A549 (cell line): ENCODE results near the gene KIF5A. TPM values are rescaled to one million over a fixed set of nuclear protein-coding genes. Genes with fewer than 3 reads are reported as not detected.

Source experiments
- ATAC-seq, 2 experiments: fragments of 200-7000 bp in 1 of 2; fragments of >200 bp in 1 of 2; cut with Nextera tagmentation in 1 of 2; cut with Tn5 transposase in 1 of 2; 3 replicates each; pipeline versions ENCODE4 v1.8.0 to v1.9.1; 2018 to 2020; ENCODE audit warnings: mild to moderate bottlenecking in 1 of 2, moderate library complexity in 1 of 2
- CTCF ChIA-PET: fragments of 300-600 bp; sonication (Branson Sonifier 250); formaldehyde crosslinking; extraction: SDS; loops from one replicate; lab custom pipeline; 2021; ENCODE audit warnings: antibody characterized with exemption, inconsistent platforms; lab: Yijun Ruan, JAX
- POLR2A ChIA-PET: fragments of 350-600 bp; formaldehyde crosslinking; extraction: SDS; loops from one replicate; lab custom pipeline; 2021; ENCODE audit warnings: antibody characterized with exemption, inconsistent platforms; lab: Yijun Ruan, JAX
- DNase-seq, 2 experiments: peaks; one replicate each; pipeline versions ENCODE4 v3.0.0 to v3.0.0-alpha.2; 2011 to 2016; ENCODE audit warnings: low read depth in 1 of 2, low spot score in 1 of 2
- FAIRE-seq: peaks from 2 replicates; lab custom pipeline; 2011; peaks lifted over from hg19 to GRCh38; lab: Jason Lieb, UNC
- H3K27ac ChIP-seq, 2 experiments: fragments of >200 bp; sonication (Bioruptor Twin); formaldehyde crosslinking; 3 replicates each; pipeline ENCODE4 v1.5.1; 2016 to 2017
- H3K4me1 ChIP-seq: fragments of >200 bp; sonication (Bioruptor Twin); formaldehyde crosslinking; 3 replicates; pipeline ENCODE4 v1.6.1; 2016
- H3K4me2 ChIP-seq: fragments of >200 bp; sonication (Bioruptor Twin); formaldehyde crosslinking; 3 replicates; pipeline ENCODE4 v1.6.1; 2016
- H3K4me3 ChIP-seq: fragments of >200 bp; sonication (Bioruptor Twin); formaldehyde crosslinking; 3 replicates; pipeline ENCODE4 v1.5.1; 2016
- H3K9me3 ChIP-seq: fragments of >200 bp; sonication (Bioruptor Twin); formaldehyde crosslinking; 3 replicates; pipeline ENCODE4 v1.6.1; 2016
- CHD4 ChIP-seq: fragments of 200-600 bp; sonication (generic); IDR thresholded peaks from 2 replicates; pipeline ENCODE4 v1.6.1; 2016; ENCODE audit warnings: antibody characterized with exemption, mild to moderate bottlenecking, borderline replicate concordance
- CTCF ChIP-seq: fragments of >200 bp; sonication (Bioruptor Twin); formaldehyde crosslinking; IDR thresholded peaks from 3 replicates; pipeline ENCODE4 v1.5.1; 2016
- EHF ChIP-seq: fragments of 250-450 bp; sonication (Bioruptor Pico); IDR thresholded peaks from 2 replicates; pipeline ENCODE4 v1.5.0; 2020; ENCODE audit warnings: mild to moderate bottlenecking
- EP300 ChIP-seq, 2 experiments: fragments of >200 bp; sonication (Bioruptor Twin); formaldehyde crosslinking; IDR thresholded peaks; 2 replicates in 1 of 2; 3 replicates in 1 of 2; pipeline ENCODE4 v1.6.1; 2016 to 2017
- GATA3 ChIP-seq: IDR thresholded peaks from 2 replicates; pipeline ENCODE4 v1.6.1; 2012; ENCODE audit warnings: borderline replicate concordance
- HES2 ChIP-seq: fragments of >200 bp; sonication (Bioruptor Twin); formaldehyde crosslinking; IDR thresholded peaks from 2 replicates; pipeline ENCODE4 v1.6.1; 2016
- JUN ChIP-seq, 2 experiments: fragments of >200 bp; sonication (Bioruptor Twin); formaldehyde crosslinking; IDR thresholded peaks; 2 replicates in 1 of 2; 3 replicates in 1 of 2; pipeline ENCODE4 v1.6.1; 2016 to 2017
- KDM1A ChIP-seq: fragments of 200-600 bp; sonication (generic); IDR thresholded peaks from 2 replicates; pipeline ENCODE4 v1.6.1; 2016; ENCODE audit warnings: low read depth, mild to moderate bottlenecking
- KDM5A ChIP-seq: fragments of 200-600 bp; sonication (generic); IDR thresholded peaks from 2 replicates; pipeline ENCODE4 v1.6.1; 2016; ENCODE audit warnings: antibody characterized with exemption, mild to moderate bottlenecking
- NFE2L2 ChIP-seq: fragments of 150-350 bp; conservative IDR thresholded peaks from 2 replicates; pipeline ENCODE4 v1.6.1; 2014; ENCODE audit warnings: low read length
- PHF8 ChIP-seq: fragments of 200-600 bp; sonication (generic); IDR thresholded peaks from 2 replicates; pipeline ENCODE4 v1.6.1; 2016; ENCODE audit warnings: low read depth, mild to moderate bottlenecking, antibody characterized with exemption, moderate library complexity, borderline replicate concordance
- RAD21 ChIP-seq, 2 experiments: fragments of >200 bp in 1 of 2; sonication (Bioruptor Twin) in 1 of 2; formaldehyde crosslinking in 1 of 2; IDR thresholded peaks in 1 of 2; conservative IDR thresholded peaks in 1 of 2; 2 replicates in 1 of 2; 3 replicates in 1 of 2; pipeline ENCODE4 v1.6.1; 2012 to 2018; ENCODE audit warnings: inconsistent platforms in 1 of 2
- RFX5 ChIP-seq: fragments of 450-650 bp; IDR thresholded peaks from 2 replicates; pipeline ENCODE4 v1.7.1; 2014; ENCODE audit warnings: antibody characterized with exemption, mild to moderate bottlenecking, moderate library complexity
- RNF2 ChIP-seq: fragments of 200-600 bp; sonication (generic); IDR thresholded peaks from 2 replicates; pipeline ENCODE4 v1.6.1; 2016; ENCODE audit warnings: low read depth, mild to moderate bottlenecking, antibody characterized with exemption, moderate library complexity, borderline replicate concordance
- SMC3 ChIP-seq: fragments of >200 bp; sonication (Bioruptor Twin); formaldehyde crosslinking; IDR thresholded peaks from 3 replicates; pipeline ENCODE4 v1.6.1; 2018; ENCODE audit warnings: inconsistent platforms
- ZC3H11A ChIP-seq: fragments of 450-650 bp; IDR thresholded peaks from 2 replicates; pipeline ENCODE4 v1.6.1; 2014; ENCODE audit warnings: antibody characterized with exemption, mild to moderate bottlenecking
- ZNF302 ChIP-seq: fragments of 250-450 bp; sonication (Bioruptor Pico); IDR thresholded peaks from 2 replicates; pipeline ENCODE4 v1.9.0; 2021; ENCODE audit warnings: inconsistent platforms, mild to moderate bottlenecking, moderate library complexity
- WGBS: methylation state at CpG from one replicate; pipeline ENCODE4 v1.1.6; 2017; ENCODE audit errors: missing lambda C conversion rate; 5-methylcytosine and 5-hydroxymethylcytosine counted together
- polyA plus RNA-seq, 4 experiments: library from polyadenylated mRNA; depleted of rRNA in 3 of 4; stranded (reverse); fragments of >200 nt; fragmentation: RNase III in 1 of 4; extraction: RNeasy Plus Mini Kit Qiagen cat#74134 plus additional on column Dnase treatment in 1 of 4; gene quantifications; 2 replicates in 3 of 4; 3 replicates in 1 of 4; pipeline ENCODE4 v1.2.3, GENCODE V29; 2011 to 2017
- TF ChIP-seq, protein P1 (sequence below): IDR thresholded peaks from 2 replicates; pipeline ENCODE4 v1.6.1; 2012; ENCODE audit warnings: low read depth, borderline replicate concordance
- TF ChIP-seq, protein P2 (sequence below): fragments of 150-350 bp; IDR thresholded peaks from 2 replicates; pipeline ENCODE4 v1.6.1; 2014; ENCODE audit warnings: low read depth, mild to moderate bottlenecking, low read length
- TF ChIP-seq, protein P3 (sequence below): fragments of 200-600 bp; sonication (generic); IDR thresholded peaks from 2 replicates; pipeline ENCODE4 v1.6.1; 2016; ENCODE audit warnings: antibody characterized with exemption, mild to moderate bottlenecking, moderate library complexity

KIF5A gene
- polyA plus RNA-seq, 2 of the 4 experiments (the other 2 are of a cell fraction): 0.61 to 0.89 TPM

- 87% methylated on average over 1 of the region's 1 CpG for WGBS
Observed at GRCh38 chr12:57536597-57536942, 13.3 kb upstream of the KIF5A start.

More at GRCh38 chr12:57536597-57536942, 13.3 kb upstream of the KIF5A start:
- TF ChIP-seq CHD4 (no peak), ZNF302 (CRISPR knock-in tag) (no peak), JUN (IDR thresholded peaks at IDR 0.05) (no peak), ZC3H11A (no peak), CTCF (no peak), KDM1A (no peak), SMC3 (no peak), RNF2 (no peak), RAD21 (conservative IDR thresholded peaks at IDR 0.05 in 1 of 2, IDR thresholded peaks at IDR 0.05 in 1 of 2) (no peak), KDM5A (no peak), NFE2L2 (no peak), HES2 (no peak), RFX5 (no peak), PHF8 (no peak), GATA3 (no peak), EHF (CRISPR knock-in tag) (no peak), EP300 (IDR thresholded peaks at IDR 0.05) (no peak)
- TF ChIP-seq, protein P1, sequence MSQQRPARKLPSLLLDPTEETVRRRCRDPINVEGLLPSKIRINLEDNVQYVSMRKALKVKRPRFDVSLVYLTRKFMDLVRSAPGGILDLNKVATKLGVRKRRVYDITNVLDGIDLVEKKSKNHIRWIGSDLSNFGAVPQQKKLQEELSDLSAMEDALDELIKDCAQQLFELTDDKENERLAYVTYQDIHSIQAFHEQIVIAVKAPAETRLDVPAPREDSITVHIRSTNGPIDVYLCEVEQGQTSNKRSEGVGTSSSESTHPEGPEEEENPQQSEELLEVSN: no peak
- TF ChIP-seq, protein P2, sequence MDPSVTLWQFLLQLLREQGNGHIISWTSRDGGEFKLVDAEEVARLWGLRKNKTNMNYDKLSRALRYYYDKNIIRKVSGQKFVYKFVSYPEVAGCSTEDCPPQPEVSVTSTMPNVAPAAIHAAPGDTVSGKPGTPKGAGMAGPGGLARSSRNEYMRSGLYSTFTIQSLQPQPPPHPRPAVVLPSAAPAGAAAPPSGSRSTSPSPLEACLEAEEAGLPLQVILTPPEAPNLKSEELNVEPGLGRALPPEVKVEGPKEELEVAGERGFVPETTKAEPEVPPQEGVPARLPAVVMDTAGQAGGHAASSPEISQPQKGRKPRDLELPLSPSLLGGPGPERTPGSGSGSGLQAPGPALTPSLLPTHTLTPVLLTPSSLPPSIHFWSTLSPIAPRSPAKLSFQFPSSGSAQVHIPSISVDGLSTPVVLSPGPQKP: no peak
- TF ChIP-seq, protein P3, sequence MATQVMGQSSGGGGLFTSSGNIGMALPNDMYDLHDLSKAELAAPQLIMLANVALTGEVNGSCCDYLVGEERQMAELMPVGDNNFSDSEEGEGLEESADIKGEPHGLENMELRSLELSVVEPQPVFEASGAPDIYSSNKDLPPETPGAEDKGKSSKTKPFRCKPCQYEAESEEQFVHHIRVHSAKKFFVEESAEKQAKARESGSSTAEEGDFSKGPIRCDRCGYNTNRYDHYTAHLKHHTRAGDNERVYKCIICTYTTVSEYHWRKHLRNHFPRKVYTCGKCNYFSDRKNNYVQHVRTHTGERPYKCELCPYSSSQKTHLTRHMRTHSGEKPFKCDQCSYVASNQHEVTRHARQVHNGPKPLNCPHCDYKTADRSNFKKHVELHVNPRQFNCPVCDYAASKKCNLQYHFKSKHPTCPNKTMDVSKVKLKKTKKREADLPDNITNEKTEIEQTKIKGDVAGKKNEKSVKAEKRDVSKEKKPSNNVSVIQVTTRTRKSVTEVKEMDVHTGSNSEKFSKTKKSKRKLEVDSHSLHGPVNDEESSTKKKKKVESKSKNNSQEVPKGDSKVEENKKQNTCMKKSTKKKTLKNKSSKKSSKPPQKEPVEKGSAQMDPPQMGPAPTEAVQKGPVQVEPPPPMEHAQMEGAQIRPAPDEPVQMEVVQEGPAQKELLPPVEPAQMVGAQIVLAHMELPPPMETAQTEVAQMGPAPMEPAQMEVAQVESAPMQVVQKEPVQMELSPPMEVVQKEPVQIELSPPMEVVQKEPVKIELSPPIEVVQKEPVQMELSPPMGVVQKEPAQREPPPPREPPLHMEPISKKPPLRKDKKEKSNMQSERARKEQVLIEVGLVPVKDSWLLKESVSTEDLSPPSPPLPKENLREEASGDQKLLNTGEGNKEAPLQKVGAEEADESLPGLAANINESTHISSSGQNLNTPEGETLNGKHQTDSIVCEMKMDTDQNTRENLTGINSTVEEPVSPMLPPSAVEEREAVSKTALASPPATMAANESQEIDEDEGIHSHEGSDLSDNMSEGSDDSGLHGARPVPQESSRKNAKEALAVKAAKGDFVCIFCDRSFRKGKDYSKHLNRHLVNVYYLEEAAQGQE: no peak
- CTCF ChIA-PET: interaction anchor here (1.3 to 1.9 kb wide), 3 partner anchors 9 to 12 kb away, joined by 3 to 7 read pairs (median 5); no protein-coding TSS in a partner anchor
- ATAC-seq (no peak), FAIRE-seq (no peak), DNase-seq (no peak)
- Histone ChIP-seq H3K27ac (no peak overlapping the region), H3K4me1 (peaks cover 4% of the 10 kb centered on the region; the same call in 1 of the 3 replicates), H3K4me3 (no peak overlapping the region), H3K9me3 (no peaks in the 10 kb centered on the region), H3K4me2 (no peak overlapping the region)
- POLR2A ChIA-PET: no interaction called here
